GM12878 (cell line): ENCODE data around the gene CR1L. TPM values are rescaled to one million over a fixed set of nuclear protein-coding genes. Genes with fewer than 3 reads are reported as not detected.
A peak's percentile ranks its signal among the peaks of the same experiment; 100 is the strongest.

Experiments used
- ATAC-seq: fragments of 200-7000 bp; cut with Tn5 transposase; 3 replicates; pipeline ENCODE4 v1.9.1; 2020; ENCODE audit warnings: mild to moderate bottlenecking, moderate library complexity
- BruUV-seq: library from RNA; stranded (reverse); fragments of 400-500 nt; replicated peaks from 2 replicates; lab custom pipeline; 2021; lab: Mats Ljungman, UMichigan
- CTCF ChIA-PET: fragments of 300-600 bp; sonication (Branson Sonifier 250); formaldehyde crosslinking; extraction: SDS; loops from one replicate; lab custom pipeline; 2021; ENCODE audit warnings: inconsistent platforms; lab: Yijun Ruan, JAX
- POLR2A ChIA-PET: fragments of 350-600 bp; formaldehyde crosslinking; extraction: SDS; loops from one replicate; lab custom pipeline; 2021; ENCODE audit warnings: inconsistent platforms; lab: Charles Lee
- RAD21 ChIA-PET: fragments of 300-600 bp; sonication (Branson Sonifier 250); formaldehyde crosslinking; loops from one replicate; lab custom pipeline; 2023; ENCODE audit warnings: antibody characterized with exemption; ENCODE audit not compliant: unreplicated experiment; lab: Charles Lee
- SMC1A ChIA-PET: fragments of 300-600 bp; sonication (Branson Sonifier 250); formaldehyde crosslinking; loops from one replicate; lab custom pipeline; 2023; ENCODE audit not compliant: unreplicated experiment, uncharacterized antibody; lab: Charles Lee
- DNase-seq: peaks from one replicate; pipeline ENCODE4 v3.0.0-alpha.2; 2011; ENCODE audit warnings: low read depth, low spot score
- FAIRE-seq: peaks from 3 replicates; lab custom pipeline; 2011; peaks lifted over from hg19 to GRCh38; lab: Jason Lieb, UNC
- H2AFZ ChIP-seq: 2 replicates; pipeline ENCODE4 v1.6.0; 2011; ENCODE audit warnings: low read depth, low read length, control low read depth; ENCODE audit not compliant: control insufficient read depth
- H3K27ac ChIP-seq: 2 replicates; pipeline ENCODE4 v1.5.1; 2011; ENCODE audit warnings: control low read depth; ENCODE audit not compliant: control insufficient read depth, insufficient read depth
- H3K27me3 ChIP-seq, 2 experiments: replicated peaks in 1 of 2; 2 replicates each; pipeline versions ENCODE4 v1.6.0 to v1.6.1; 2011; ENCODE audit warnings: low read length in 1 of 2; ENCODE audit not compliant: control insufficient read depth in 2 of 2, insufficient read depth in 2 of 2
- H3K36me3 ChIP-seq, 2 experiments: 2 replicates each; pipeline ENCODE4 v1.5.1; 2011; ENCODE audit warnings: low read length in 1 of 2; ENCODE audit not compliant: control insufficient read depth in 2 of 2, insufficient read depth in 2 of 2
- H3K4me1 ChIP-seq: 2 replicates; pipeline ENCODE4 v1.6.1; 2011; ENCODE audit warnings: mild to moderate bottlenecking, low read length, moderate library complexity, mixed read lengths; ENCODE audit not compliant: control insufficient read depth, insufficient read depth
- H3K4me2 ChIP-seq: 2 replicates; pipeline ENCODE4 v1.6.0; 2011; ENCODE audit warnings: control low read depth; ENCODE audit not compliant: control insufficient read depth, insufficient read depth
- H3K4me3 ChIP-seq: fragments of 200-600 bp; sonication (generic); 2 replicates; pipeline ENCODE4 v1.5.1; 2016
- H3K79me2 ChIP-seq: 2 replicates; pipeline ENCODE4 v1.6.0; 2011; ENCODE audit warnings: low read length; ENCODE audit not compliant: control insufficient read depth, insufficient read depth
- H3K9ac ChIP-seq: 2 replicates; pipeline ENCODE4 v1.8.0; 2011; ENCODE audit warnings: low read length, control low read depth, mixed read lengths; ENCODE audit not compliant: control insufficient read depth, insufficient read depth
- H3K9me3 ChIP-seq: replicated peaks from 3 replicates; pipeline ENCODE4 v1.5.1; 2011; ENCODE audit warnings: mild to moderate bottlenecking, low read length; ENCODE audit not compliant: control insufficient read depth, insufficient read depth
- H4K20me1 ChIP-seq: 2 replicates; pipeline ENCODE4 v1.6.0; 2011; ENCODE audit not compliant: control insufficient read depth, insufficient read depth
- CBX5 ChIP-seq: sonication (generic); IDR thresholded peaks from 2 replicates; pipeline ENCODE4 v1.6.1; 2016; ENCODE audit warnings: low read depth, moderate library complexity, mild to moderate bottlenecking, inconsistent platforms
- CREM ChIP-seq: IDR thresholded peaks from 2 replicates; pipeline ENCODE4 v1.6.1; 2014; ENCODE audit warnings: antibody characterized with exemption, low read depth
- CTCF ChIP-seq, 3 experiments: IDR thresholded peaks in 2 of 3; conservative IDR thresholded peaks in 1 of 3; 2 replicates each; pipeline ENCODE4 v1.5.1; 2011; ENCODE audit warnings: low read depth in 3 of 3, low read length in 3 of 3, mild to moderate bottlenecking in 3 of 3, control low read depth in 2 of 3, moderate library complexity in 2 of 3, inconsistent platforms in 1 of 3, mixed read lengths in 1 of 3; ENCODE audit not compliant: control insufficient read depth in 2 of 3, insufficient read depth in 1 of 3; ENCODE audit errors: extremely low read depth in 1 of 3
- EP300 ChIP-seq, 2 experiments: fragments of 150-350 bp in 1 of 2; IDR thresholded peaks; 2 replicates each; pipeline ENCODE4 v1.6.1; 2011 to 2012; ENCODE audit warnings: low read depth in 2 of 2, low read length in 2 of 2, borderline replicate concordance in 1 of 2, improper control_type of control experiment in 1 of 2, inconsistent platforms in 1 of 2; ENCODE audit not compliant: control insufficient read depth in 1 of 2
- ESRRA ChIP-seq: IDR thresholded peaks from 2 replicates; pipeline ENCODE4 v1.6.1; 2012; ENCODE audit warnings: mild to moderate bottlenecking, low read length, improper control_type of control experiment
- JUNB ChIP-seq: IDR thresholded peaks from 2 replicates; pipeline ENCODE4 v1.6.1; 2016; ENCODE audit warnings: antibody characterized with exemption, mild to moderate bottlenecking
- JUND ChIP-seq: IDR thresholded peaks from 2 replicates; pipeline ENCODE4 v1.6.1; 2012; ENCODE audit warnings: low read depth, mild to moderate bottlenecking, low read length, improper control_type of control experiment, moderate library complexity
- MEF2A ChIP-seq: IDR thresholded peaks from 2 replicates; pipeline ENCODE4 v1.6.1; 2011; ENCODE audit warnings: low read depth, mild to moderate bottlenecking, low read length, moderate library complexity; ENCODE audit not compliant: insufficient read depth
- MEF2B ChIP-seq: fragments of 450-650 bp; IDR thresholded peaks from 2 replicates; pipeline ENCODE4 v1.6.1; 2018; ENCODE audit warnings: mild to moderate bottlenecking, moderate library complexity; ENCODE audit not compliant: partially characterized antibody, poor library complexity, severe bottlenecking
- MXI1 ChIP-seq: fragments of 150-350 bp; IDR thresholded peaks from 2 replicates; pipeline ENCODE4 v1.6.1; 2011; ENCODE audit warnings: low read depth, mild to moderate bottlenecking, inconsistent platforms, low read length, improper control_type of control experiment
- POLR2AphosphoS5 ChIP-seq: IDR thresholded peaks from 2 replicates; pipeline ENCODE4 v1.6.1; 2011; ENCODE audit warnings: mild to moderate bottlenecking, low read length, inconsistent platforms
- SP1 ChIP-seq: IDR thresholded peaks from one replicate; pipeline ENCODE4 v1.6.1; 2011; ENCODE audit warnings: low read depth, low read length
- TARDBP ChIP-seq: IDR thresholded peaks from 2 replicates; pipeline ENCODE4 v1.6.1; 2016; ENCODE audit warnings: borderline replicate concordance
- TBL1XR1 ChIP-seq: IDR thresholded peaks from 2 replicates; pipeline ENCODE4 v1.6.1; 2012; ENCODE audit warnings: low read depth, low read length, improper control_type of control experiment
- ZBTB40 ChIP-seq: fragments of 450-650 bp; IDR thresholded peaks from 2 replicates; pipeline ENCODE4 v1.6.1; 2016; ENCODE audit warnings: mild to moderate bottlenecking, moderate library complexity, borderline replicate concordance
- ZNF384 ChIP-seq: IDR thresholded peaks from 2 replicates; pipeline ENCODE4 v1.6.1; 2012; ENCODE audit warnings: low read depth, mild to moderate bottlenecking, low read length, improper control_type of control experiment, borderline replicate concordance
- WGBS: methylation state at CpG from one replicate; pipeline ENCODE4 v1.1.6; 2016; ENCODE audit warnings: low lambda C conversion rate; ENCODE audit not compliant: insufficient replicate concordance, insufficient coverage; ENCODE audit errors: missing lambda C conversion rate; 5-methylcytosine and 5-hydroxymethylcytosine counted together
- in situ Hi-C: fragments of 300-500 bp; cut with MboI; formaldehyde crosslinking; loops from 9 replicates; pipeline ENCODE4 v1.14.3; 2018; ENCODE audit warnings: mixed read lengths
- intact Hi-C: fragments of 100-400 bp; cut with micrococcal nuclease; formaldehyde crosslinking; loops from one replicate; pipeline ENCODE4 v1.14.2; 2022; ENCODE audit not compliant: unreplicated experiment
- polyA plus RNA-seq, 11 experiments: library from polyadenylated mRNA; depleted of rRNA in 4 of 11; unstranded in 6 of 11; stranded (reverse) in 5 of 11; fragments of >200 nt; fragmentation: Nextera tagmentation in 4 of 11; fragmentation: Illumina TruSeq in 1 of 11; extraction: Ambion mirVana in 4 of 11; extraction: Trizol in 1 of 11; gene quantifications; 1 replicate in 1 of 11; 2 replicates in 10 of 11; pipeline versions ENCODE4 v1.2.1 to v1.2.3, GENCODE V29; 2011 to 2016; ENCODE audit warnings: inconsistent platforms in 2 of 11, missing spikeins in 2 of 11, low read depth in 1 of 11
- total RNA-seq, 4 experiments: library from RNA; depleted of rRNA in 3 of 4; stranded (reverse); fragments of >200 nt in 3 of 4; fragmentation: Illumina TruSeq in 1 of 4; extraction: Trizol in 1 of 4; gene quantifications; 2 replicates each; pipeline versions ENCODE4 v1.2.1 to v1.2.3, GENCODE V29; 2013 to 2021
- TF ChIP-seq, protein P1 (sequence below): fragments of 450-650 bp; IDR thresholded peaks from 2 replicates; pipeline ENCODE4 v1.6.1; 2014; ENCODE audit warnings: mild to moderate bottlenecking

The CR1L gene
- total and polyA plus RNA-seq, 10 of the 15 experiments (the other 5 are each of a cell fraction or from before 2014, with no cell fraction given) = 0.11 TPM; not detected in 9

- Histone ChIP-seq H3K27ac (no peak overlapping the region), H3K9ac (no peak overlapping the region), H3K4me2 (peak overlapping the region; percentile 90), H3K36me3 (no peaks in the 10 kb centered on the region), H3K9me3 (no peaks in the 10 kb centered on the region; the same call in 2 of the 3 replicates), H2AFZ (peak overlapping the region; percentile 83), H3K4me1 (peaks cover 2% of the 10 kb centered on the region; the same call in 1 of the 2 replicates), H3K79me2 (no peaks in the 10 kb centered on the region), H4K20me1 (no peaks in the 10 kb centered on the region), H3K4me3 (peak overlapping the region; percentile 72), H3K27me3 (no peaks in the 10 kb centered on the region)
- ChIA-PET RAD21 (no interaction called here), SMC1A (no interaction called here), POLR2A (no interaction called here), CTCF (no interaction called here)
- ATAC-seq (no peak; the same call in 2 of the 3 replicates), DNase-seq (no peak), FAIRE-seq (no peak)
- no peak for TF ChIP-seq MXI1
- no peak for TF ChIP-seq SP1
- no peak for TF ChIP-seq TARDBP
- TF ChIP-seq MEF2B = no peak
- TF ChIP-seq ZNF384 = no peak
- TF ChIP-seq CREM = no peak
- no peak for TF ChIP-seq EP300 (IDR thresholded peaks at IDR 0.05; ENCODE audit: borderline replicate concordance in 1 of 2, control insufficient read depth in 1 of 2, low read depth in 2 of 2, low read length in 2 of 2)
- no peak for TF ChIP-seq ZBTB40
- no peak for TF ChIP-seq MEF2A
- TF ChIP-seq CBX5 = no peak
- TF ChIP-seq, protein P1, sequence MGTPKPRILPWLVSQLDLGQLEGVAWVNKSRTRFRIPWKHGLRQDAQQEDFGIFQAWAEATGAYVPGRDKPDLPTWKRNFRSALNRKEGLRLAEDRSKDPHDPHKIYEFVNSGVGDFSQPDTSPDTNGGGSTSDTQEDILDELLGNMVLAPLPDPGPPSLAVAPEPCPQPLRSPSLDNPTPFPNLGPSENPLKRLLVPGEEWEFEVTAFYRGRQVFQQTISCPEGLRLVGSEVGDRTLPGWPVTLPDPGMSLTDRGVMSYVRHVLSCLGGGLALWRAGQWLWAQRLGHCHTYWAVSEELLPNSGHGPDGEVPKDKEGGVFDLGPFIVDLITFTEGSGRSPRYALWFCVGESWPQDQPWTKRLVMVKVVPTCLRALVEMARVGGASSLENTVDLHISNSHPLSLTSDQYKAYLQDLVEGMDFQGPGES = no peak
- TF ChIP-seq ESRRA = no peak
- no peak for TF ChIP-seq CTCF (IDR thresholded peaks at IDR 0.05 in 2 of 3, conservative IDR thresholded peaks at IDR 0.05 in 1 of 3; ENCODE audit: control insufficient read depth in 2 of 3, extremely low read depth in 1 of 3, insufficient read depth in 1 of 3, low read depth in 3 of 3, low read length in 3 of 3)
- no peak for TF ChIP-seq JUND
- TF ChIP-seq POLR2AphosphoS5 = no peak
- TF ChIP-seq TBL1XR1 = no peak
- no peak for TF ChIP-seq JUNB
- in situ Hi-C loops = no loop called here
- BruUV-seq = no TSS peak
- WGBS = 13% methylated on average over 9 of the region's 9 CpGs
- intact Hi-C loops = no loop called here
These were observed 624 bp upstream of the CR1L start for GRCh38 chr1:207644166-207644851.
